PC-9 (cell line): ENCODE data around the gene DES. TPM values are rescaled to one million over a fixed set of nuclear protein-coding genes. Genes with fewer than 3 reads are reported as not detected.

Experiments used
- BruUV-seq: library from RNA; stranded (reverse); fragments of 400-500 nt; replicated peaks from 2 replicates; lab custom pipeline; 2021; lab: Mats Ljungman, UMichigan
- CTCF ChIA-PET: fragments of 300-600 bp; sonication (Branson Sonifier 250); formaldehyde crosslinking; loops from one replicate; lab custom pipeline; 2022; ENCODE audit warnings: antibody characterized with exemption; lab: Charles Lee
- POLR2A ChIA-PET: fragments of 300-600 bp; sonication (Branson Sonifier 250); formaldehyde crosslinking; loops from one replicate; lab custom pipeline; 2022; ENCODE audit warnings: antibody characterized with exemption; ENCODE audit not compliant: unreplicated experiment; lab: Charles Lee
- DNase-seq, 2 experiments: peaks; one replicate each; pipeline versions ENCODE4 v3.0.0 to v3.0.0-alpha.2; 2015 to 2022; ENCODE audit warnings: mixed read lengths in 1 of 2
- H2AFZ ChIP-seq: fragments of 200-600 bp; sonication (generic); 2 replicates; pipeline ENCODE4 v1.8.1; 2017; ENCODE audit warnings: antibody characterized with exemption
- H3F3A ChIP-seq: fragments of 200-600 bp; sonication (generic); 2 replicates; pipeline ENCODE4 v1.8.1; 2017; ENCODE audit warnings: antibody characterized with exemption, mild to moderate bottlenecking, low read depth; ENCODE audit not compliant: insufficient read depth
- H3K27ac ChIP-seq: fragments of 200-600 bp; sonication (generic); 2 replicates; pipeline ENCODE4 v1.6.1; 2016; ENCODE audit warnings: mixed run types
- H3K27me3 ChIP-seq: fragments of 200-600 bp; sonication (generic); 2 replicates; pipeline ENCODE4 v1.6.1; 2016; ENCODE audit warnings: low read depth, mixed run types; ENCODE audit not compliant: insufficient read depth
- H3K36me3 ChIP-seq: fragments of 200-600 bp; sonication (generic); 2 replicates; pipeline ENCODE4 v1.6.1; 2016; ENCODE audit warnings: low read depth, mixed run types
- H3K4me1 ChIP-seq: fragments of 200-600 bp; sonication (generic); replicated peaks from 2 replicates; pipeline ENCODE4 v1.6.1; 2016; ENCODE audit warnings: mixed run types; ENCODE audit not compliant: insufficient read depth
- H3K4me2 ChIP-seq: fragments of 200-600 bp; sonication (generic); 2 replicates; pipeline ENCODE4 v1.6.1; 2017; ENCODE audit warnings: mixed run types
- H3K4me3 ChIP-seq: fragments of 200-600 bp; sonication (generic); 2 replicates; pipeline ENCODE4 v1.6.1; 2016; ENCODE audit warnings: mixed run types
- H3K79me2 ChIP-seq: fragments of 200-600 bp; sonication (generic); 2 replicates; pipeline ENCODE4 v1.6.1; 2017; ENCODE audit warnings: low read depth, mixed run types
- H3K9me2 ChIP-seq: fragments of 200-600 bp; sonication (generic); 2 replicates; pipeline ENCODE4 v1.8.1; 2017; ENCODE audit warnings: mild to moderate bottlenecking; ENCODE audit not compliant: insufficient read depth
- H3K9me3 ChIP-seq: fragments of 200-600 bp; sonication (generic); 2 replicates; pipeline ENCODE4 v1.8.1; 2016; ENCODE audit warnings: low read depth; ENCODE audit not compliant: insufficient read depth
- H4K20me1 ChIP-seq: fragments of 200-600 bp; sonication (generic); 2 replicates; pipeline ENCODE4 v1.8.1; 2017; ENCODE audit not compliant: insufficient read depth
- EZH2 ChIP-seq: fragments of 200-600 bp; sonication (generic); IDR thresholded peaks from 2 replicates; pipeline ENCODE4 v1.8.0; 2017; ENCODE audit warnings: antibody characterized with exemption, low read depth
- intact Hi-C: fragments of 100-400 bp; cut with micrococcal nuclease; formaldehyde crosslinking; loops from one replicate; pipeline ENCODE4 v1.10.0; 2022; ENCODE audit not compliant: unreplicated experiment
- total RNA-seq: library from RNA; stranded (reverse); gene quantifications from 2 replicates; pipeline ENCODE4 v1.2.3, GENCODE V29; 2021
- TF ChIP-seq, protein P1 (sequence below): fragments of 200-600 bp; sonication (generic); conservative IDR thresholded peaks from 2 replicates; pipeline ENCODE4 v1.6.1; 2017; ENCODE audit warnings: mixed run types, antibody characterized with exemption, mild to moderate bottlenecking, moderate library complexity

DES gene
- total RNA-seq, 1 experiment from 2014 or later = not detected

DNA sequence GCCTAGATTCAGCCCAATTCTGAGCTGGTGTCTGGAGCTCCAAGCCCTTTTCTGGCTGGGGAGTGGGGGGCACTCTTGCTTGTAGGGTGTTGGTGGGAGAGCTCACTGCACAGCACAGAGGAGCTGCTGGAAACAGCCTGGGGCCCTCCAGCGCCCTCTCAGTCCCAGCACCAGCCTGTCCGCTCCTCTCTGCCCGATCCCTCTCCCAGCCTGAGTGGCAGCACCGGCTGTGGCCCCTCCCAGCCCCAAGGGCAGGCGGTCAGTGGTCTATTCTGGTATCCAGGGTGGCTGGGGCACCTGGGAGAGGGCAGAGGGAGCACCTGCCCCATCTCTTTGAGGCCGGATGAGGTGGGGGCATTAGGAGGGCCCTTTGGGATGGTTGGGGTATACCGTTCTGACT is 13.2 kb upstream of the DES start:
- Histone ChIP-seq H3K4me1 (peaks cover 16% of the 10 kb centered on the region), H3K36me3 (no peaks in the 10 kb centered on the region), H3F3A (peaks cover 3% of the 10 kb centered on the region; the same call in 1 of the 2 replicates), H3K4me2 (no peak overlapping the region), H3K27ac (no peak overlapping the region), H4K20me1 (no peaks in the 10 kb centered on the region), H3K79me2 (no peaks in the 10 kb centered on the region), H3K9me2 (no peaks in the 10 kb centered on the region), H2AFZ (no peak overlapping the region), H3K4me3 (no peak overlapping the region), H3K9me3 (no peaks in the 10 kb centered on the region), H3K27me3 (no peaks in the 10 kb centered on the region)
- CTCF ChIA-PET = interaction anchor here (0.7 to 1.1 kb wide), 4 partner anchors 116 to 126 kb away, joined by 3 to 6 read pairs (median 4); no protein-coding TSS in a partner anchor
- intact Hi-C loops = loop anchor here (5.0 kb wide), 2 partner anchors 52 to 237 kb away; no protein-coding TSS in a partner anchor
- TF ChIP-seq, protein P1, sequence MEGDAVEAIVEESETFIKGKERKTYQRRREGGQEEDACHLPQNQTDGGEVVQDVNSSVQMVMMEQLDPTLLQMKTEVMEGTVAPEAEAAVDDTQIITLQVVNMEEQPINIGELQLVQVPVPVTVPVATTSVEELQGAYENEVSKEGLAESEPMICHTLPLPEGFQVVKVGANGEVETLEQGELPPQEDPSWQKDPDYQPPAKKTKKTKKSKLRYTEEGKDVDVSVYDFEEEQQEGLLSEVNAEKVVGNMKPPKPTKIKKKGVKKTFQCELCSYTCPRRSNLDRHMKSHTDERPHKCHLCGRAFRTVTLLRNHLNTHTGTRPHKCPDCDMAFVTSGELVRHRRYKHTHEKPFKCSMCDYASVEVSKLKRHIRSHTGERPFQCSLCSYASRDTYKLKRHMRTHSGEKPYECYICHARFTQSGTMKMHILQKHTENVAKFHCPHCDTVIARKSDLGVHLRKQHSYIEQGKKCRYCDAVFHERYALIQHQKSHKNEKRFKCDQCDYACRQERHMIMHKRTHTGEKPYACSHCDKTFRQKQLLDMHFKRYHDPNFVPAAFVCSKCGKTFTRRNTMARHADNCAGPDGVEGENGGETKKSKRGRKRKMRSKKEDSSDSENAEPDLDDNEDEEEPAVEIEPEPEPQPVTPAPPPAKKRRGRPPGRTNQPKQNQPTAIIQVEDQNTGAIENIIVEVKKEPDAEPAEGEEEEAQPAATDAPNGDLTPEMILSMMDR = no peak
- no peak for TF ChIP-seq EZH2
- DNase-seq = no peak
- no TSS peak for BruUV-seq
- POLR2A ChIA-PET = no interaction called here

DNA sequence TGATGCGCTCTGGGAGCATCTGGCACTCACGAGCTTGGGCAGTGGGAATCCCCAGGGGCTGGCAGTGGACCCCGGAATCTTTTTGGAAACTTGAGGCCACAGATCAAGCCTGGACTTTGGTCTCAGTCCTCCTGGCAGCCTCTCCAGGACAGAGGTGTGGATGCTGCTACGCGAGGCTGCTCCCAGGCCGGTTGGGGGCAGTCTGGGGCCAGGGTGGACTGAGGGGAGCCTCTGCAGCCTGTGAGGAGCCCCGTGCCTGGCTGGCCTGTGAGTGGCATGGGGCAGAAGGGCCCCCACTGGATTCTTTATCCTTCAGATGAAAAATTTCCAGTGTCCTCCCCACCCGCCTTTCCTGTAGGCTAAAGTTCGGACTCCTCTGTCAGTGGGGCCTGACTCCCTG is 12.7 kb upstream of the DES start:
- no peak overlapping the region for H3K27ac ChIP-seq
- no peak overlapping the region for H3K4me2 ChIP-seq
- TF ChIP-seq, protein P1 = no peak
- no peak for TF ChIP-seq EZH2
- BruUV-seq = no TSS peak
- ChIA-PET POLR2A (no interaction called here), CTCF (no interaction called here)
- no peaks in the 10 kb centered on the region for H3K79me2 ChIP-seq
- no peaks in the 10 kb centered on the region for H3K36me3 ChIP-seq
- intact Hi-C loops = no loop called here
- no peaks in the 10 kb centered on the region for H4K20me1 ChIP-seq
- H3F3A ChIP-seq = no peaks in the 10 kb centered on the region; the same call in 1 of the 2 replicates
- no peaks in the 10 kb centered on the region for H3K9me3 ChIP-seq
- no peaks in the 10 kb centered on the region for H3K27me3 ChIP-seq
- no peak for DNase-seq
- no peak overlapping the region for H3K4me3 ChIP-seq
- H3K4me1 ChIP-seq = peaks cover 11% of the 10 kb centered on the region; the same call in 1 of the 2 replicates
- no peak overlapping the region for H2AFZ ChIP-seq
- no peaks in the 10 kb centered on the region for H3K9me2 ChIP-seq

DNA sequence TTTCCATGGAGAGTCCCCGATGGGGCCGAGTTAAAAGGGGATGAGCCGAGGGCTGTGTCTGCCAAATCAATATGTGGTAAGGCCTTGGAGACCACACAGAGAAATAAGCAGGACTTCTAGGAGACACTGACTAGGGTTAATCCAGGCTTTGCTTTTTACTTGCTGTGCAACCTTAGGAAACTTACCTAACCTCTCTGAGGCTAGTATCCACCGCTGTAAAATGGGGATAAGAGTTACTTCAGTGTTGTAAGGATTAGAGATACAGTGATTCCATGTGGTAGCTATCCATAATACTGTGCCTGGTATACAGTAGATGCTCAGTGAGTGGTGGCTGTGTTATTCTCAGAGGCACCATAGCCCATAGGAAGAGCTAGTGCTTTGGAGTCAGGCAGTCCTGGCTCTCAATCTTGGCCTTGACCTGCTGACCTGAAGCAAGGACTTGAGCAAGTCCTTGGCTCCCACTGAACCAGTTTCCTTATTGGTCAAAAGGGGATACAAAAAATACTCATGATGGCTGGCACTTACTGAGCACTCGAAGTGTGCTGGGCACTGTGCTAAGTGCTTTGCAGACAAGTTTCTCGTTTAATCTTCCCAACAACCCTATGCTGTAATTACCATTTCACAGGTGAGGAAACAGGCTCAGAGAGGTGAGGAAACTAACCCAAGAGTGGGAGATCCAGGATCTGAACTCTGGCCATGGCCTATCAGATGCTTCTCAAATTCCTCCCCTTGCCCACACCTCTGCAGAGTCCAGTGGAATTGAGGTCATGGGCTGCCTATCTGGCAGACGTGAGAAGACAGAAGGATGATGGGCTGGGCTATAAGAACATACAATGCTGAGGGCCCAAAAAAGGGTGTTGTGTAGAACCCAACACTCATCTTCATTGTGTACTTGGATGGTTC is 12.0 kb upstream of the DES start:
- CTCF ChIA-PET = no interaction called here

More for the DNA sequence above, 12.0 kb upstream of the DES start:
- Histone ChIP-seq H2AFZ (no peak overlapping the region), H3K4me1 (0 out of 2 replicates have a peak, but pooled peaks cover 6% of the 10 kb centered on the region), H3K4me2 (no peak overlapping the region), H3K27me3 (no peaks in the 10 kb centered on the region), H3K4me3 (no peak overlapping the region), H3K36me3 (no peaks in the 10 kb centered on the region), H4K20me1 (no peaks in the 10 kb centered on the region), H3K27ac (no peak overlapping the region), H3K9me2 (no peaks in the 10 kb centered on the region), H3K79me2 (no peaks in the 10 kb centered on the region), H3K9me3 (no peaks in the 10 kb centered on the region), H3F3A (no peaks in the 10 kb centered on the region)
- TF ChIP-seq EZH2 = no peak
- TF ChIP-seq, protein P1 = no peak
- POLR2A ChIA-PET = interaction anchor here (0.8 kb wide), 1 partner anchor 200 kb away, joined by 14 read pairs; no protein-coding TSS in a partner anchor
- no peak for DNase-seq
- intact Hi-C loops = no loop called here
- no TSS peak for BruUV-seq
